Stimulated activated naive CD4-positive, alpha-beta T cell treated with Interleukin-2 at 50 U/mL for 16 hours (primary cell): ENCODE measurements around the gene SELENON.

ENCODE experiments used
- DNase-seq: peaks from one replicate; lab custom pipeline; 2025; lab: John Stamatoyannopoulos, UW

SELENON gene

DNA sequence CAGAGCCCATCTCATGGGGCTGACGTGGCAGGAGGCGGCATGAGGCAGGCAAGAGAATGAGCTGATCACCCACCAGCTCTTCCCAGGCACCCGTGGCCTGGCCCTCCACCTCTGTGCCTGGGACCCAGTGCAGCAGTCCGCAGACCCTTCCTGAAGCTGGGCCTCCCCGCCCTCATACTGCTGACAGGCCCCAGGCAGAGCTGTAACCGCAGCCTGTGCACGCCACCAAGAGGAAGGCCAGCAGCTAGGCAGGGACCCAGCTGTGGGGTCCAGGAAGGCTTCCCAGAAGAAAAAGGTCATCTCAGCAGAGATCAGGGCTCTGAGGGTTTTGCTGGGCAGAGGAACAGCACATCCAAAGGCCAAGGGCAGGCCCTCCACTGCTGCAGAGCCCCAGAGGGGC, 9.9 kb downstream of the SELENON start:
- DNase-seq, result no peak

- peak; percentile 69 for DNase-seq
Observed at GRCh38 chr1:25810341-25811299, 10.6 kb downstream of the SELENON start.

DNA sequence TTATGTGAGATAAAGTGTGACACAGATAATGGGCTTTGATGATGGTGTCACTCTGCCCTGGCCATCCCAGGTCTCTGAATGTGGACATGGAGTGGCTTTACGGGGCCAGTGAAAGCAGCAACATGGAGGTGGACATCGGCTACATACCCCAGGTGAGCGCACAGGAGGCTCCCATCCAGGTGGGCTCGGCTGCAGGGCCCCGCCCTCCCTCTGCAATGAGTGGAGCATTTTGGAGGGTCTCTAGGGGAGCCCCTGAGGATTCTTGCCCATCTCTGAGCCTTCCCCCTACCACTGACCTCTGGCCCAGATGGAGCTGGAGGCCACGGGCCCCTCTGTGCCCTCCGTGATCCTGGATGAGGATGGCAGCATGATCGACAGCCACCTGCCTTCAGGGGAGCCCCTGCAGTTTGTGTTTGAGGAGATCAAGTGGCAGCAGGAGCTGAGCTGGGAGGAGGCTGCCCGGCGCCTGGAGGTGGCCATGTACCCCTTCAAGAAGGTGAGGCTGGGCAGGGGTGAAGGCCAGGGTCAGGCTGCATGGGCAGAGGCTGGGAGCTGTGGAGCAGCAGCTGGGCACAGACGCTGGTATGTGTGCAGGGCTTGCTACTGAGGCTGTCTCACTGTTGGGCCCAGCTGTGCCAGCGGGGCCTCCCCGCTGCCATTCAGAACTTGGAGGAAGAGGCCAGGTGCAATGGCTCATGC, 11.5 kb downstream of the SELENON start:
- DNase-seq, result no peak

DNA sequence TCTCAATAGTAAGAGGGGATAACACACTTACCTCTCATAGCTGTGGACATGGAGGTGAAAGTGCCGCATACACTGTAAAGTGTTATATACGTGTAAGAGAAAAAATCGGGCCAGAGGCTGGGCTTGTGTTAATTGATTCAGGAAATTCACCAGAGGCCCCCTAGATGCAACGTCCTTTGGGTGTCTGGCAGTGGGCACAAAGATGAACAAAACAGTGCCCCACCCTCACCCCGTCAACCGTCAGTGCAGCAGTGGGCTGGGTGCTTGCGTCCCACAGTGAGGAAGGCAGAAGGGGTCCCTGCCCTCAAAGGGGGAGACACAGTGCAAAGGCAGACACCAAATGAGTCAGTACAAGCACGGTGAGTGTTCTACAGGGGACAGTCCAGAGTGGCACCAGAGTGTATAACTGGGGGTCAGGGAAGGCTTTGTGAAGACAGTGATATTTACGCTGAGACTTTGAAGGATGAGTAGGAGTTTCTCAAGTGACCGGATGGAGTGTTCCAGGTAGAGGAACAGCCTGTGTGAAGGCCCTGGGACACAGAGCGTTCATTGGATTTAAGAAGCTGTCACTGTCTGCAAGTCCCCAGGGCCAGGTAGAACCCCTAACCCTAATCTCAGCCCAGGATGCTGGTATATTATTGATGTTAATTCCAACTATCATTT, 13.2 kb downstream of the SELENON start:
- DNase-seq, result no peak

DNA sequence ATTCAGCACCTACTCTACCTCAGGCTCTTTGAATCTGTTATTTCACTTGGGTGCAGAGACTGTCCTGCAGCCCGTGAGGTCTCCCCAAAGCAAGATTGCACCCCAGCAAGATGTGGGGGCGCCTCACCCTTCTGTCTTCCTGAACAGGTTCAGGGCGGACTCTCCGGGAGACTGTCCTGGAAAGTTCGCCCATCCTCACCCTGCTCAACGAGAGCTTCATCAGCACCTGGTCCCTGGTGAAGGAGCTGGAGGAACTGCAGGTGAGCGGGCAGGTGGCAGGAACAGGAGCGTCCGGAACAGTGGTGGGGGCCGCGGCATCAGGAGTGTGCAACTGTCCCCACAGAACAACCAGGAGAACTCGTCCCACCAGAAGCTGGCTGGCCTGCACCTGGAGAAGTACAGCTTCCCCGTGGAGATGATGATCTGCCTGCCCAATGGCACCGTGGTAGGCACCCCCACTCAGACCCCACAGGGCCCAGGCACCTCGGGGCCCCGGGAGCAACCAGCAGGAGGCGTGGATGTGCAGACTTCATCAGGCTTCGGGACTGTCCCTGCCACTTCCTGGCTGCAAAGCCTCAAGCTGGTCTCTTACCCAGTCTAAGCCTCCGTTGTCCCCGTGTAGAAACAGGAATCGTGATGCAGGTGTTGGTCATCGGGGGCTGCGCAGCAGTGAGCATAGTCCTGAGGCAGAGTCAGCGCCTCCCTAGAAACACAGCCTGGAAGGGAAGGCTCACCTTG, 13.9 kb downstream of the SELENON start:
- DNase-seq, result no peak

- no peak for DNase-seq
Observed at GRCh38 chr1:25814549-25815087, 14.6 kb downstream of the SELENON start.

DNA sequence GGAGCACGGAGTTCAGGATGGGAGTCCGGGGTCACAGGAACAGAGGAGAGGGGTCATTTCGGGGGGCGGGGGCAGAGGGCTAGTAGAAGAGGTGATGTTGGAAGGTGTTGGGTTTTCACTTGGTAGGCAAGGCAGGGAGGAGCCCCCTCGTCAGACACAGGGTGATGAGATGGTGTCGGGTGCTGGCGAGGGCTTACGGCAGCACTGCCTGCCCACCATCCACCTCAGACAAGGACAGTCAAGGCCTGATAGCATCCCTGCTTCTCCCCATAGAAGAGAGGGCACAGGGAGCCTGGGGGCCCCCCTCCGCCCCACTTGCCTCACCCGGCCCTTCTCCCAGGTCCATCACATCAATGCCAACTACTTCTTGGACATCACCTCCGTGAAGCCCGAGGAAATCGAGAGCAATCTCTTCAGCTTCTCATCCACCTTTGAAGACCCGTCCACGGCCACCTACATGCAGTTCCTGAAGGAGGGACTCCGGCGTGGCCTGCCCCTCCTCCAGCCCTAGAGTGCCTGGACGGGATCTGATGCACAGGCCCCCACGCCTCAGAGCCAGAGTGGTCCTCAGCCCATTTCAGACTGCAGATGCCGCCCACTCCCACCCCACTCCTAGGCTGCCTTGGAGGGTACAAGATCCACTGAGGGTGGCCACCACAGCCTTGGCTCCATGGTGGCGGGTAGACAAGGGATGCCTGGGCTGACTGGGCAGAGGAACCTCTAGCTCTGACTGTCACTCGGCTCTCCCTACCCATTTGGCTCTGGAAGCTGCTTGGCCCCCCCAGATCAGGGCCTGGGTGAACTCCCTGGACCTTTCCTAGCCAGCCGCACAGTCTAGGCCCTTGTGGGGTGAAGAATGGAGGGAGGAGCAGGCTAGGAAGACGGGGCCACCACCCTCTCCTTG, 15.5 kb downstream of the SELENON start:
- no peak for DNase-seq

DNA sequence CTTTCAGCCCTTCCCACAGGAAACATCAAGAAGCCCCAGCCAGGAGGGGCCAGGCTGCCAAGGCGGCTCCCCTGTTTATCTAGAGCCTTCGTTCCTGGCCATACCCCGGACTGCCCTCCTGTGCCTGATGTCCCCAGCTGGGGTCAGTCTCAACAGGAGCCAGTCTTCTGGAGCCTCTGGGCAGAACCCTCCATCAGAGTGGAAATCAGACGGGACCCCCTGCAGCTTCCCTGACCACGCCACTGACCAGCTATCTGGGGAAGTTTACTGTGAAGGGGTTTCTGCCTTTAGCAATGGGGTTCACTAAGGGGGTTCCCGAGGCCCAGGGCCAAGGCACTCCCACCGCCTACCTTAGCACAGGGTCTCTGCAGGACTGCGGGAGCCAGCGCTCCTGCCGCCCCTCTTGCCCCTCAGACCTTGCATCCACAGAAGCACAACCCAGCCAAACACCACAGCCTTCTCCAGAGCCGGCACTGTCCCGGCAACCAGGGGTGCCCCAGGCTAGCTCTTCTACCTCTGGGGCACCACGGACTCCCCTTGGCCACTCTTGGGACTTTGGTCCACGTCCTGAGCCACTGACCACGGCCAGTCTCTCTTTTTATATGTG, 16.2 kb downstream of the SELENON start:
- DNase-seq, result no peak

- DNase-seq, result no peak
Observed at GRCh38 chr1:25817840-25818501, 18.0 kb downstream of the SELENON start.

DNA sequence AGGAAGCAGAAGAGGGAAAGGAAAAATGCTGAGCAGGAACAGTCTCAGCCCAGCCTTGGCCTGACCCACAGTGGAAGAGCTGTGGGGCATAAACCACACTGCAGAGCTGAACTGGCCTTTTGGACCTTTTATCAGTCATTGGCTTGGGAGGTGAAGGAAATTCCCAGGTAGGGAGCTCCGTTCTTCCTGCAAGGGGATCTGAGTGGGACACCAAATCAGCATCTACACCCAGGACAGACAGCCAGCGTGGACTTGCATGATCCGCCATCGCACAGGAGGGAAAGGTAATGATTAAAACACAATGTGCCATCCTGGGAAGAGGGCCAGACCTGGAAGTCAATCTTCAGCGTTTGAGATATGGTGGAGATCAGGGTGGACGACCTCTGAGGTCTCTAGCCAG, 18.6 kb downstream of the SELENON start:
- no peak for DNase-seq

DNA sequence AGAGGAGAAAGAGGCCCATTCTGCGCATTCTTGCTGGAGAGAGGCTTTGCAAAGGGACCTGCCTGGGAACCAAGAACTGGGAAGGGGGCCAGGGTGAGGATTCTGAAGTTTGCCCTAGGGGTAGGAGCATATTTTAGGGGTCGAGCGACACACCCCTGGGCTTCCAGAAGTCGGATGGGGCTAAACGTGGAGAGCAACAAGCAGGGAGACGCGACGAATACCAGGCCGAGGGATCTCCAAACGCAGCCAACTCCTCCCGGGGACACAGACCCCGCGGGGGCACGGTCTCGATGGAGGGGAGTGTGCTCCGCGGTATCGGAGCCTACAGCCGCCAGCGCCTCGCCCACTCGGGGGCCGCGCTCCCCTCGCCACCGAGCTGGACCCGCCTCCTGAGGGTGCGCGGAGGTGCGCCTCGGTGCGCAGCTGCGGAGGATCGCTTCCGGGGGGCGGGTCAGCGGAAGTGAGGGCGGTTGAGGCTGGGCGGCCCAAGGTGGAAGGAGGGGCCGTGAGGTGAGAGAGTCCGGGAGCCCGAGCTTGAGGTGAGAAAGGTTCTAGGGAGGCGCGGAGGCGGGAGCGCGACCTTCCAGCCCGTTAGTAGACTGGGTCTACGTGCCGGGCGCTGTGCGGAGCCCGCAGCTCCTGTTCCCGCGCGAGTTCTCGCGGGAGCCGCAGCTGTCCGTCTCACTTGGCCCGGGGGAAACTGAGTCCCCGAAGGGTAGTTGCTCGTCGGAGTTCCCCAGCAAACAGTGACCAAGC, 19.7 kb downstream of the SELENON start, which contains the start of gene MTFR1L:
Gene MTFR1L, plus strand, starts transcription at position 464 of the 756 bp plus-strand sequence. CDS start 3,151 bp downstream, outside the sequence.
- peak; percentile 93 for DNase-seq

DNA sequence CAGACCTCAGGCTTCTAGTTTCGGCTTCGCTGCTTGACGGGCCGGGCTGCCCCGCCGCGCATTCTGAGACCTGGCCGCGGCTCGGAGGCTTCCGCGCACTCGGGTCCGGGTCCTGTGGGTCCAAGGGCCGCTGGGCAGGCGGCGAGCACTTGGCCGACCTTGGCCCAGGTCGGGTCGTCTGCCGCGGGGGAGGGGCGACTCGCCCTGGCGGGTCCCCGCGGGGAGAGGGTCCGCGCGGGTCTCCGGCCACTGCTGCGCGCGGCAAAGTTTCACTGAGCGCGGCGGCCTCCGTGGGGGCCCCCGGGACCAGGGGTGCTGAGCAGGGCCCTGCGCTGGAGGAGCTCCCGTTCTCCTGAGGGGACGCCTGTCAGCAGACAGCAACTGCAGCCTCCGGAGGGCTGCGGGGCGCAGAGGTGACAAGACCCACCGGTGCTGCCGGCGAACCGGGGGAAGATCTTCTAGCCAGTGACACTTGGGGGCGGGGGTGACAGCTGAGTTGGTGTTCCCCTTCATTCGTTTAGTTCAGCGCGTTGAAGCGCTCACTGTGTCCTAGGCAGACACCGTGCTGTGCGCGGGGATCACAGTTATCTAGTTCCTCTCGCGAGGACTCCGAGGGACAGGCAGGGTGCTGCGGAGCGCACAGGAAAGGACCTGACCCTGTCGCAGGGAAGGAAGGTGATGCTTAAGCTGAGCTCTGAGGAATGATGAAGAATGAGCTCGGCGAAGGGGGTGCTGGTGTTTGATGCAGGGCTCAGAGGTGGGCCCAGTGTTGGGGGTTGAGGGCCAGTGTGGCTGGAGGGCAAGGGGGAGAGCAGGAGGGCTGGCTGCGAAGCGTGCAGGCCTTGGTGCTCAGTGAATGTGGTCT, 20.5 kb downstream of the SELENON start:
- DNase-seq, result peak; percentile 71

- no peak for DNase-seq
Observed at GRCh38 chr1:25821112-25821476, 21.1 kb downstream of the SELENON start.

DNA sequence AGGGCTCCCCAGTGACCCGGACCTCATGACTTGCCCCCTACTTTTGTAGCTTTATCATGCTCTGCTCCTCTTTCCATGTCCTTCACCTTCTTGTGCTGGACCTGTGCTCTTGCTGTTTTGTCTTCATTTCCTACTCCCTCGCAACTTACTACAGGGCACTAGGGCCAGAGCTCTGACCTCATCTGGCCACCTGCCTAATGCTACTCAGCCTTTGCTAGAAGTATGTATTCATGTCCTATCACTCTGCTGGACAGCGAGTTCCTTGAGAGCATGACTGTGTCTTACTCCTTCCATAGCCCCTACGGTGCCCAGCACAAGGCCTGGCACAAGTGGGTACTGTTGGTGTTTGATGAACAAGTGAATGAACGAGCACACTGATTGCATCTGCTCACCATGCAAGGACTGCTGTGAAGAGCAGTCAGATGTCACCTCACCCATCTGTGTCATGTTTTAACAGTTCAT, 21.7 kb downstream of the SELENON start:
- DNase-seq, result no peak

- no peak for DNase-seq
Observed at GRCh38 chr1:25825605-25826004, 25.6 kb downstream of the SELENON start.

GRCh38 chr1:25826571-25826970, 26.6 kb downstream of the SELENON start:
- DNase-seq, result no peak

DNA sequence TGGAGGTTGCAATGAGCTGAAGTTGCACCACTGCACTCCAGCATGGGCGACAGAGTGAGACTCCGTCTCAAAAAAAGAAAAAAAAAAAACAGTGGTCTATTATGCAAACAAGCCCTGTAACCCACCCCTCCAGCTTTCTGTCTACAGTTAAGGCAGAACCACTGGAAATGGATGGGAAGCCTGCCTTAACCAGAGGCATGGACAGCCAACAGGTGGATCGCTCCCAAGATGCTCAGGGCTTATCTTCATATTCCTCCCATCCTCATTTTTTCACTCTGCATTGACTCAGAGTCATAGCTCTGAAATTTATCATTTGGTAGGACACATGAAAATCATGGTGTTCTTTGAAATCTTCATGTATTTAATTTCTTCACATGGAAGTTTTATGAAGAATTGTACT, 28.5 kb downstream of the SELENON start:
- no peak for DNase-seq

GRCh38 chr1:25829046-25829445, 29.1 kb downstream of the SELENON start:
- no peak for DNase-seq
